HFFc6 (cell line): ENCODE measurements around the gene RNF213. TPM values are rescaled to one million over a fixed set of nuclear protein-coding genes. Genes with fewer than 3 reads are reported as not detected.

ENCODE experiments used
- DNase-seq: peaks from one replicate; pipeline ENCODE4 v3.0.0-alpha.2; 2018
- H3K27ac Mint-ChIP-seq: 2 replicates; pipeline ENCODE4 v1.8.0; 2020; ENCODE audit warnings: mild to moderate bottlenecking, mixed read lengths
- H3K27me3 Mint-ChIP-seq: 2 replicates; pipeline ENCODE4 v1.8.0; 2021; ENCODE audit warnings: mild to moderate bottlenecking, moderate library complexity, mixed read lengths; ENCODE audit not compliant: insufficient read depth
- H3K36me3 Mint-ChIP-seq: 2 replicates; pipeline ENCODE4 v1.8.0; 2021; ENCODE audit warnings: low read depth, mixed read lengths
- H3K4me1 Mint-ChIP-seq: 2 replicates; pipeline ENCODE4 v1.8.0; 2020; ENCODE audit warnings: low read depth, mixed read lengths
- H3K4me3 Mint-ChIP-seq: 2 replicates; pipeline ENCODE4 v1.8.0; 2020; ENCODE audit warnings: mild to moderate bottlenecking, moderate library complexity, mixed read lengths
- H3K9me3 Mint-ChIP-seq: 2 replicates; pipeline ENCODE4 v1.8.0; 2020; ENCODE audit warnings: mild to moderate bottlenecking, mixed read lengths
- CTCF ChIP-seq: fragments of 200-600 bp; sonication (generic); IDR thresholded peaks from 2 replicates; pipeline ENCODE4 v1.5.0; 2021; ENCODE audit warnings: antibody characterized with exemption, mild to moderate bottlenecking
- total RNA-seq, 6 experiments: library from RNA; stranded (reverse); fragmentation: NEBNext Ultra II Directional; extraction: Animal tissue kit (Norgen Biotek cat#: 25700); gene quantifications; 2 replicates in 1 of 6; 3 replicates in 5 of 6; pipeline ENCODE4 v1.2.3, GENCODE V29; 2021

Gene RNF213
- total RNA-seq, 6 experiments from 2014 or later: 42.0 to 51.6 (median 48.3) TPM

- Mint-ChIP-seq H3K4me1 (no peaks in the 10 kb centered on the region), H3K4me3 (no peak overlapping the region), H3K36me3 (no peaks in the 10 kb centered on the region), H3K27ac (no peak overlapping the region), H3K27me3 (peaks cover 2% of the 10 kb centered on the region), H3K9me3 (no peaks in the 10 kb centered on the region)
- no peak for DNase-seq
- TF ChIP-seq CTCF: no peak
Observed at GRCh38 chr17:80427366-80428282, 167.0 kb downstream of the RNF213 start.

- no peak for TF ChIP-seq CTCF
- Mint-ChIP-seq H3K27ac (no peak overlapping the region), H3K4me1 (no peaks in the 10 kb centered on the region), H3K9me3 (no peaks in the 10 kb centered on the region), H3K27me3 (peaks cover 2% of the 10 kb centered on the region), H3K36me3 (no peaks in the 10 kb centered on the region), H3K4me3 (no peak overlapping the region)
- DNase-seq: no peak
Observed at GRCh38 chr17:80428363-80428762, 167.7 kb downstream of the RNF213 start.

- no peak for DNase-seq
- Mint-ChIP-seq H3K4me1 (no peaks in the 10 kb centered on the region), H3K4me3 (no peak overlapping the region), H3K9me3 (no peaks in the 10 kb centered on the region), H3K27ac (no peak overlapping the region), H3K36me3 (no peaks in the 10 kb centered on the region), H3K27me3 (peaks cover 2% of the 10 kb centered on the region)
- TF ChIP-seq CTCF: no peak
Observed at GRCh38 chr17:80428796-80429195, 168.1 kb downstream of the RNF213 start.

GRCh38 chr17:80429356-80430275 is 169.0 kb downstream of the RNF213 start:
- Mint-ChIP-seq H3K36me3 (no peaks in the 10 kb centered on the region), H3K4me1 (no peaks in the 10 kb centered on the region), H3K9me3 (no peaks in the 10 kb centered on the region), H3K27me3 (peaks cover 5% of the 10 kb centered on the region), H3K4me3 (no peak overlapping the region), H3K27ac (no peak overlapping the region)
- DNase-seq: no peak
- TF ChIP-seq CTCF: no peak

GRCh38 chr17:80430446-80431245 is 170.0 kb downstream of the RNF213 start:
- Mint-ChIP-seq H3K4me1 (no peaks in the 10 kb centered on the region), H3K27me3 (peaks cover 5% of the 10 kb centered on the region), H3K9me3 (no peaks in the 10 kb centered on the region), H3K36me3 (no peaks in the 10 kb centered on the region), H3K27ac (no peak overlapping the region), H3K4me3 (no peak overlapping the region)
- DNase-seq: no peak
- TF ChIP-seq CTCF: no peak
